Cortex of kidney (tissue), 1 donor: ENCODE data around the gene ZNRF1.
"Not testable (repeated sequence)": the region's sequence is repeated elsewhere in the genome, so short reads cannot be mapped to it uniquely, and the experiment has no call there.

Source experiments
- DNase-seq: peaks from one replicate; lab custom pipeline; 2025; lab: John Stamatoyannopoulos, UW

ZNRF1 gene

DNA sequence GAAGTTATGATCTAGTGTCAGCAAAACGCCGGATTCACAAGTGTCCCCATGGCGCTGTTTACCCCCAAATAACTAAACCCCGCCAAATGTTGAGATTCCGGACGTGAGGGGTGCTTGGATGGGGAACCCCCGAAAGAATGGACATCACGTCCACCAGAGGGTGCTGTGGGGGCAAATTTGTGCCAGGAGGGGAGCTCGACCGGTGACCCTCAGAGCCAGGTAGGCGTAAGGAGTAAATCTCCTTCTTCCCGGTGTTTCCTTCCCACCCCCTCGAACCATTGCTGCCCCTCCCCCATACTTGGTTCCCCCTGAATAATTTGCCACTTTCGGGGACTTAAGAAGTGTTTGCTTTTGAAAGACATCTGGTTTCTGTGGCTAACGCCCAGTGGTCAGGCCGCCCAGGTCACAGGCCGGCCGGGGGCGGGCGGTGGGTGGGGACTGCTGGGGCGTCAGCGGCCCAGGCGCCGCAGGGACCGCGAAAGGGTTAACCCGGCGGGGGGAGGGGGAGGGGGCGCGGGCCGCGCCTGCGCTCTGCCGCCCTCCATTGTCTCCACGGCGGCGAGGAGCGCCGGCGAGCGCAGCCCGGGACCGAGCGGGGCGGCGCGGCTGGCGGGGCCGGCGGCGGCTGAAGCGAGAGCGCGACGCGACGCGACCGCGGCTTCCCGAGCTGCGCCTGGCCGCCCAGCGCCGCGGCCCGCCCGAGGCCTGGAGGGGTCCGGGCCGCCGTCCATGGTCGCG is at the start of gene ZNRF1:
Gene ZNRF1 (plus strand): TSS at position 544 of the 738 bp plus-strand sequence. CDS start 648 bp downstream, outside the sequence.
- DNase-seq = no peak

DNA sequence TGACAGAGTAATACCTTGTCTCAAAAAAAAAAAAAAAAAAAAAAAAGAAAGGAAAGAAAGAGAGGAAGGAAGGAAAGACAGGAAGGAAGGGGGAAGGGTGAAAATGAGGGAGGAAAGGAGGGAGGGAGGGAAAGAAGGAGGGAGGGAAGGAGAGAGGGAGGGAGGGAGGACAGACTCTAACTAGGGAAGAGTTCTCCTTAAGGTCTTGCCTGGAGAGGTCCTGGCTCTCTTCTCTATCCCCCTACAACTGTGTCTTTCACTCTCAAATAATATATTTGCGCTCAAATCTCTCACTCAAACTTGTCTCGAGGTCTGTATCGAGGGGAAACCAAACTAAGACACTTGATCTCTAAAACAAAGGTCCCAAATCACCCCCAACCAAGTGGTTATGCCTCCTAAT is 49.5 kb upstream of the ZNRF1 start:
- no peak for DNase-seq

DNA sequence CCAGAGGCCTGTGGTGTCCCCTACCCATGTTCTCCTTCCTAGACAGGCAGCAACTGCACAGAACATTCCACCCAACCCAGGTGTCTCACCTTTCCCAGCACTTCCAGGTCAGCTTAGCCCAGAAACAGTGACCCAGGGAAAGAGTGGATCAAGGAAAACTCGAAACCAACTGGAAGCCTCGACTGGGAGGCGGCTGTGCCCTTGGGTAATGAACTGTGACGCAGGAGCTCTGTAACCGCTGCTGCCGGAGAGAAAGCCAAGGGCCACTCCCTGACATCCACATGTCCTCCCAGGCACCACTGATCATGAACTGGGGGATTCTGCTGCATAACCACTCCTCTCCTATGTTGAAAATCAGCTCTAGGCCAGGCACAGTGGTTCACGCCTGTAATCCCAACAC is 48.3 kb upstream of the ZNRF1 start:
- DNase-seq = no peak

DNA sequence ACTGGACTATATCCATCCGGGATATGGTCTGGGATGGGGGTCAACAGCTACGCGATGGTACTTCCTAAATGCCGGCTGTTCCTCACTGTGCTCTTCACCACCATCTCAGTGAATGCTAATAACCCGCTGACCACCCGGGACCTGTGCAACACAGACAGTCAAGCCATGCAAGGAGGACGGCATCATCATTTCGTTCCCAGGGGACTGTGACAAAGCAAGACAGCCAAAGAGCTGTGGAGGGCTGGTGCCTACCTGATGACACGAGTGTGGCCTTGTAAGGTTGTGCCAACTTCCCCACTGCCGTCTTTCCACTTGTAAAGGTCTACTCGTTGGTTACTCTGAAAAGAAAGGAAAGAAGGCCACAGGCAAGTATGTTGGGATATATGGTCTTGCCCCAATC is 47.6 kb upstream of the ZNRF1 start:
- no peak for DNase-seq

DNA sequence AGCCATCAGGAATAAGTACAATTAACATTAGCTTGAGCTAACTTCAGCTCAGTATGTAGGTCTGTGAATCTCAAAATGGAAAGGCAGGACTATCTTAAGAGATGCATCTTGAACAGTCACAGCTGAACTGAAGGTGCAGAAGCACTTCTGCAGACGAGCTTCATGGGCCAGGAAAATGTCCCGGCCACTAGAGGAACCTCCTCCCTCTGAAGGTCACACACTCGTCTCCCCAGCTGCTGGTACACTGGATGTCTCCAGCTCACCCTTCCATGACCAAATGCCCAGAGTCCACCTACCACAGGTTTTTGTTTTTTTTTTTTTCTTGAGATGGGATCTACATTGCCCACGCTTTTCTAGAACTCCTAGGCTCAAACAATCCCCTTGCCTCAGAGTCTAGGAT is 47.1 kb upstream of the ZNRF1 start:
- no peak for DNase-seq

DNA sequence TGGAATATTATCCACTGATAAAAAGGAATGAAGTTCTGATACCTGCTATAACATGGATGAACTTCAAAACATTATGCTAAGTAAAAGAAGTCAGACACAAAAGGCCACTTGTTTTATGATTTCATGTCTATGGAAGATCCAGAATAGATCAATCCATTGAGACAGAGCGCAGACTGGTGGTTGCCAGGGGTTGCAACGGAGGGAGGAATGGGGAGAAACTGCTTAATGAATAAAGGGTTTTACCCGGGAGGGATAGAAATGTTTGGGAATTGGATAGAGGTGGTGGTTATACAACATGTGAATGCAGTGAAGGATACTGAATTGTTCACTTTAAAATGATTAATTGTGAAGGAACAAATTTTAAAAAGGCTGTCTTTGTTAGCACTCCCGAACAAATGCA is 44.1 kb upstream of the ZNRF1 start:
- no peak for DNase-seq

DNA sequence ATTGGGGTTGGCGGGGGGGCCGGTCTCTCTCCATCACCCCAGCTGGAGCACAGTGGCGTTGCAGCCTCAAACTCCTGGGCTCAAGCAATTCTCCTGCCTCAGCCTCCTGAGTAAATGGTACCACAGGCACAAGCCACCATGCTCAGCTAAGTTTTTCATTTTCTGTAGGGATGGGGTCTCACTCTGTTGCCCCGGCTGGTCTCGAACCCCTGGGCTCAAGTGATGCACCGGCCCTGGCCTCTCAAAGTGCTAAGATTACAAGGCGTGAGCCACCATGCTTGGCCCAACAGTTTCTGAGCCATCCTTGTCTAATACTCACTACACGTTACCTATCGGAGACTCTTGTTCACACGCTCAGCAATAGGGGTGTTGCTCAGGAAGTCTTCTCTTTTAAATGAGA is 25.5 kb upstream of the ZNRF1 start:
- no peak for DNase-seq

DNA sequence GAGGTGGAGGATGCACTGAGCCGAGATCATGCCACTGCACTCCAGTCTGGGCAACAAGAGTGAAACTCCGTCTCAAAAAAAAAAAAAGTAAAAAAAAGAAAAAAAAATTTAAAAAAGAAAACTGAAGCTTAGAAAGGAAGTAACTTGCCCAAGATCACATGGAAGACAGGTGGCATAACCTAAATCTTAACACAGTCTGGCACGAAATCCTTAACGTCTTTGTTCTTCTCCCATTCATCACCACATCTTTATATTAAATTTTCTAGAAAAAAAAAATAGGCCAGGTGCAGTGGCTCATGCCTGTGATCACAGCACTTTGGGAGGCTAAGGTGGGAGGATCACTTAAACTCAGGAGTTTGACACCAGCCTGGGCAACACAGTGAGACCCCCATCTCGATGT is 23.2 kb upstream of the ZNRF1 start:
- no peak for DNase-seq

DNA sequence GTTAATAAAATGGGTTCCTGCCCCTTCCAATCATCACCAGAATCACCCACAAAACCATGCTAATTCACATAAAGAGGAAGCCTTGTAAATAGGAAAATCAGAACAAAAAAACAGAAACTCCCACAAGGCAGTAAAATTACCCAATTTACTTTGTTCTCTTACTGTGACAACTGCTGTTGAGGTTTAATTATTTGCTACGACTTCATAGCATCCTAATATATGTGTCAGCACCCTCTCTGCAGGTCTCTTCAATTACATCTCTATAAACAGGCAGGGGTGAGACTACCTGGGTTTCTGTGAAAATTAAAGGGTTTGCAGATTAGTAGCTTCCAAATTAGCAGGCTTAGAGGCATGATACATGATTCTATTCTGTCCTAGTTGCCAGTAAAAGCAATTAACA is 16.6 kb upstream of the ZNRF1 start:
- DNase-seq = no peak

DNA sequence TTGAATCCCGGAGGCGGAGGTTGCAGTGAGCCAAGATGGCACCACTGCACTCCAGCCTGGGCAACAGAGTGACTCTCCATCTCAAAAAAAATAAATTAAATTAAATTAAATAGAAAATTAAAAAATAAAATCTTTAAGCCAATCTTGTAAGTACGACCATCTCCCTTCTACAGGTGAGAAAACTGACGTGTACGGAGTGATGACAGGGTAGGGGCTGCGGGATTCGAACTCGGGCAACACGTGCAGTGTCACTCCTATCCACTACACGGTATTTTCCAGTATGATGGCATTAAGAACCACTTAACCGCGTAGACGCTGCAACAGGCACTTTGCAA is 14.7 kb upstream of the ZNRF1 start:
- no peak for DNase-seq

DNA sequence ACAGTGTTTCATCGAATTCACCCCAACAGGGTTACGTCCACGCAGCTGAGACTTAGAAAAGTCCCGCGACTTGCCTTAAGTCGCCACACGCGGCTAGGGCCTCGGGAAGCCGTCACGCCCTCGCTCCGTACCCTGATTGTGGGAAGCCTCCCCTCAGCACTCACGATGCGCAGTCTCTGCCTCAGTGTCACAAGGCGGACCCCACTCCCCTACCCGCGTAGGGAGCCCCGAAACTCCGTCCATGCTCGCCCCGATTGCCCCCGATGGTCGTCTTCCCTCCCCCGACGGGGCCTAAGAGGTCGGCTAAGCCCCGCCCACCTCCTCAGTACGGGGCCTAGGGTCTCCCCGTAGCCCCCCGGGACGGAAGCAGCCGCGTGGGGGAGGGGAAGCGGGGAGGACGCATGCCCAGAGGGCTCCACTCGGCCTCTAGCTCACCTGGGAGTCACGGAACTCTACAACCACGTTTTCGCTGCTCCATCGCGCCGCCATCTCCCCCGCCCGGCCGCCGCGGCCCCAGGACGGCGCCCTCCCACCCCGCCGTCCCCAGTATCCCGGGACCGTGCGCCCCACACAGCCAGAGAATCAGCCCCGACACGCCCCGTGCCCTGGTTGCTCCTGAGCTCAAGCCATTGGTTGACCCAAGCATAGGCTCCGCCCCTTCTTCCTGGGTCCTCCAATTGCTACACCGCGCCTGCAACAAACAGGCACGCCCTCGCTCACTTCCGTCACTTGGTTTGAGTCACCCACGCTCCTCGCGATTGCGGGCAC is 14.1 kb upstream of the ZNRF1 start, which contains the start of gene WDR59:
Gene WDR59 (minus strand): TSS at position 595 of the 768 bp plus-strand sequence. CDS start 106 bp downstream, at position 489.
- peak; percentile 37 for DNase-seq

DNA sequence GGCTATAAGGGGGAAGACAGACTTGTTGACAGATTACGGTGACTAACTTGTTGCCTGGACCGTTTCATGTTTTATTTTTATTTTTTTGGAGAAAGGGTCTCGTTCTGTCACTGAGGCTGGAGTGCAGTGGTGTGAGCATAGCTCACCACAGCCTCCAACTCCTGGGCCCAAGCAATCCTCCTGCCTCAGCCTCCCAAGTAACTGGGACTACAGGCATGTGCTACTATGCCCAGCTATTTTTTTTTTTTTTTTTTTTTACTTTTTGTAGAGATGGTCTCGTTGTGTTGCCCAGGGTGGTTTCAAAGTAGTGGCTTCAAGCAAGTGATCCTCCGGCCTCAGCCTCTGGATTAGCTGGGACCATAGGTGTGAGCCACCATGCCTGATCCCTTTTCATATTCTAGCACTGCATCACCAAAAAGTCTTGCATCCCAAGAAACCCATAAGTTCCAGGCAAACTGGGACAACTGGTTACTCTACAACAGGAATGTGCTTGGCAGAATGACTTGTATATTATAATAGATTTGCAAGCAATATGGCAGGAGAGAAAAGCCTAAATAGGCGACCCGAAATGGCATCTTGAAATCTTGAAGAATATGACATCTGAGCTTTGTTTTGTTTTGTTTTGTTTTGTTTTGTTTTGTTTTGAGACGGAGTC is 11.7 kb upstream of the ZNRF1 start:
- no peak for DNase-seq

DNA sequence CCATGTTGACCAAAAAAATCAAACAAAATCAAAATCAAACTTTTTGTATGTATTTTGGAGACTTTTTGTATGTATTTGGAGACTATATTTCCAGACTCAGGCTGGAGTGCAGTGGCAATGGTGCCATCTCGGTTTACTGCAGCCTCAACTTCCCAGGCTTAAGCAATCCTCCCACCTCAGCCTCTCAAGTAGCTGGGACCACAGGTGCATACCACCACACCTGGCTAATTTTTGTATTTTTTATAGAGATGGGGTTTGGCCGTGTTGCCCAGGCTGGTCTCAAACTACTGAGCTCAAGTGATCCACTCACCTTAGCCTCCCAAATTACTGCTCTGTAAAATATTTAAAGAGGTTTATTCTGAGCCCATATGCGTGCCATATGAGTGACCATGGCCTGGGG is 9.0 kb upstream of the ZNRF1 start:
- not testable (repeated sequence) for DNase-seq

DNA sequence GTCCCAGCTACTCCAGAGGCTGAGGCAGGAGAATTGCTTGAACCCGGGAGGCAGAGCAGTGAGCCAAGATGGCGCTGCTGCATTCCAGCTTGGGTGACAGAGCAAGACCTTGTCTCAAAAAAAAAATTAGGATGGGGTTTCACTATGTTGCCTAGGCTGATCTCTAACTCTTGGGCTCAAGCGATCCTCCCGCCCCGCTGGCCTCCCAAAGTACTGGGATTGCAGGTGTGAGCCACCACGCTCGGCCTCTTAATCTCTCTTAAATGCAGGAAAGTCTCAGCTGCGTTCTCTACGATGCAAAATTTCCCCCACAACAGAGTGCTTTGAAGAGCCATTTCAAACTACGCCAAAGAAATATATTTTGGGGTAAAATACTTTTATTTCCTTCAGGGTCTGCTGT is 8.0 kb upstream of the ZNRF1 start:
- no peak for DNase-seq

DNA sequence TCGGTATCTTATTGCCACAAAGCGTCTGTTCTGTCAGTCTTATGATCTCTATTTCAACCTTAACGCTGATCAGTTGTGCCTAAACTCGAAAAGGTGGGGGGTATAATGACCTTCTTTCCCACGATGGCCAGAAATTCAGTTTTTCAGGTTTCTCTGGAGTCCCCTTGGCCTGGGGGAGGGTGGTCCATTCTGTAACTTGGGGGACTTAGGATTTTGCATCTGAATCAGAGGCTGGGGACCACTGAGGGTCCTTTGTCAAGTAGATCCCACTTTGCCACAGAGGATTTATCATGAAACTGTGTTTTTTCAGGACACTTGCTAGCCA is 7.6 kb upstream of the ZNRF1 start:
- DNase-seq = no peak

DNA sequence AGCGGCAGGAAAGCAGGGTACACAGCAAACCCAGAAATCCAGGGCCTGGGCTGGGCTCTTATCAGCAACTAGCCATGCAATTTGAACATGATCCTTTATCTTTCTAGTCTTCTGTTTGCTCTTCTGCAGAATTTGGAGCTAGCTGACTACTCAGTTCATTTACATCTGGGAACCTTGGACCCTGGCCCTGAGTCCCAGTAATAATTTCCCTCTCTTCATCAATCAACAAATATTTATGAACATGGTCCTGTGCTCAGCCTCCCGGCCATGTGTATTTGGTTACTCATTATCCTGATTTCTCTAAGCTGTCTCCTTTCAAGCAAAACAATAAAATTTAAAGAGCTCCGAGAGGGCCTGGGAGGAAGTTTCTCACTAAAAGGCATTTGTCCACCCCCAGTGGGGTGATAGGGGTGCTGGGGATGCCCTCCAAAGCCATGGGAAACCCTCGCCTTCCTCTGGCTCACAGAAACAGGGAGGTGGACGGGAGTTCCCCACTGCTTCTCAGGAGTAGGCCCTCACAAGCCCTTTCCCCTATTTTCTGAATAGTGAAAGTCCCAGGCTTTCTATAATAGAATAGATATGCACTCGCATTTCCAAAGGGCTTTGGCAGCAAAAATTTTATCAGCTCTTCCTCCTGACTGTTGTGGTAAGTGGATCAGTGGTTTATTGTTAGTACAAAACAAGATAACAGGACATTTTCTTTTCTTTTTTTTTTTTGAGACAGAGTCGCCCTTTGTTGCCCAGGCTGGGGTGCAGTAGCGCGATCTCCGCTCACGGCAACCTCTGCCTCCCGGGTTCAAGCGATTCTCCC is 7.0 kb upstream of the ZNRF1 start:
- DNase-seq = no peak

DNA sequence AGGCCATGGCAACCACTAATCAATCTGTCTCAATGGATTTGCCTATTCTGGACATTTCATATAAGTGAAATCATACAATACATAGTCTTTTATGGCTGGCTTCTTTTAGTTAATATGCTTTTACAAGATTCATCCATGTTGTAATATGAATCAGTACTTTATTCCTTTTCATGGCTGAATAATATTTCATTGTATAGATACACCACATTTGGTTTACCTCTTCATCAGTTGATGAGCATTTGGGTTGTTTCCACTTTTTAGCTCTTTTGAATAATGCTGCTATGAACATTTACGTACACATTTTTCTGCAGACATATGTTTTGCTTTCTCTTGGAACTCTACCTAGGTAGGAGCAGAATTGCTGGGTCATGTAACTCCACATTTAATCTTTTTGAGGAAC is 2.8 kb upstream of the ZNRF1 start:
- no peak for DNase-seq

DNA sequence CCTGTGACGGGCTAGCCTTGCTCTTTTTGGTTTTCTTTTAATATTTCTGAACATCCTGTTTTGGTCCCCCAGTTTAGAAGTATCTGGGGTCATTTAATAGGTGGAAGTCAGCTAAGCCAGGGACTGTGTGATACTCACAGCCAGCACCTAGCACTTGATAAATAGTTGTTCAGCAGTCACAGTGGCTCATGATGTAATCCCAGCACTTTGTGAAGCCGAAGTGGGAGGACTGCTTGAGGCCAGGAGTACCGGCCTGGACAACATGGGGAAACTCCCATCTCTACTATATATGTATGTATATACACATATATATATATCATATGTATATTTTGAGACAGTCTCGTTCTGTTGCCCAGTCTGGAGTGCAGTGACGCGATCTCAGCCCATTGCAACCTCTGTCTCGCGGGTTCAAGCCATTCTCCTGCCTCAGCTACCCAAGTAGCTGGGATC is 1.8 kb upstream of the ZNRF1 start:
- no peak for DNase-seq

DNA sequence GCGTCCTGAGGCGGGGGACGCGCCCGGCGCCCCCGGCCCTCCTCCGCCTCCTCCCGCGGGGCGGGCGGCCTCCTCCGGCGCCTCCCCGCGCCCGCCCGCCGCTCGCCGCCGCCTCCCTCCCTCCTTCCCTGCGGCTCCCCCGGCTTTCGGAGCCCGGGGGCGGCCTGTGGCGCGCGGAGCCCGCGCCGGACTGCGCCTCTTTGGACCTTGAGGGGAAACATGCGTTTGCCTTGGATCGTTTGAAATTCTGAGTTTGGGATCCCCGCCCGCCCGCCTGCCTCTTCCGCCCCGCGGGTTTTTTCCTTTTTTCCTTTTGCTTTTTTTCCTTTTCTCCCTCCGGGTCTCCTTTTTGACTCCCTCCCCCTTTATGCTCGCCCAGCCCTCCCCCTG is 390 bp downstream of the ZNRF1 start:
- no peak for DNase-seq

DNA sequence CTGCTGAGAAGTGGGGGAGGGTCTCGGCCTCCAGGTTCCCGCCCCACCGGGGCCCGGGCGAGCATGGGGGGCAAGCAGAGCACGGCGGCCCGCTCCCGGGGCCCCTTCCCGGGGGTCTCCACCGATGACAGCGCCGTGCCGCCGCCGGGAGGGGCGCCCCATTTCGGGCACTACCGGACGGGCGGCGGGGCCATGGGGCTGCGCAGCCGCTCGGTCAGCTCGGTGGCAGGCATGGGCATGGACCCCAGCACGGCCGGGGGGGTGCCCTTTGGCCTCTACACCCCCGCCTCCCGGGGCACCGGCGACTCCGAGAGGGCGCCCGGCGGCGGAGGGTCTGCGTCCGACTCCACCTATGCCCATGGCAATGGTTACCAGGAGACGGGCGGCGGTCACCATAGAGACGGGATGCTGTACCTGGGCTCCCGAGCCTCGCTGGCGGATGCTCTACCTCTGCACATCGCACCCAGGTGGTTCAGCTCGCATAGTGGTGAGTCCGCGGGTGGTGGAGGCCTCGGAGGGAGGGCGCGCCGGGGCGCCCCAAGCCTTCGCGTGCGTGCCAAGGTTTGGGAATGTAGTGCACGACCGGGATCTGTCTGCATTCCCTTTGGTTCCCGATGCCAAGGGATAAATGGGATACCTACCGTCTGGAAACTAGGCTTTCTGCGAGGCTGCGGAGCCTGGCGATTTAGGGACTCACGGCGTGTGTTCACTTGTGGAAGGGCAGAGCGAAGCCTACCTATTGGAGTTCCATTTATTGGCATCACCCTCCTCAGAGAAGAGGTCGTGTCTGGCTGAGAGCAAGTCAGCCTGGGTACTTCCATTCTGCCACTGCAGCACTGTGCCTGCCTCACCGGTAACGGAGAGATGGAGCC is 1.0 kb downstream of the ZNRF1 start:
- DNase-seq = no peak

DNA sequence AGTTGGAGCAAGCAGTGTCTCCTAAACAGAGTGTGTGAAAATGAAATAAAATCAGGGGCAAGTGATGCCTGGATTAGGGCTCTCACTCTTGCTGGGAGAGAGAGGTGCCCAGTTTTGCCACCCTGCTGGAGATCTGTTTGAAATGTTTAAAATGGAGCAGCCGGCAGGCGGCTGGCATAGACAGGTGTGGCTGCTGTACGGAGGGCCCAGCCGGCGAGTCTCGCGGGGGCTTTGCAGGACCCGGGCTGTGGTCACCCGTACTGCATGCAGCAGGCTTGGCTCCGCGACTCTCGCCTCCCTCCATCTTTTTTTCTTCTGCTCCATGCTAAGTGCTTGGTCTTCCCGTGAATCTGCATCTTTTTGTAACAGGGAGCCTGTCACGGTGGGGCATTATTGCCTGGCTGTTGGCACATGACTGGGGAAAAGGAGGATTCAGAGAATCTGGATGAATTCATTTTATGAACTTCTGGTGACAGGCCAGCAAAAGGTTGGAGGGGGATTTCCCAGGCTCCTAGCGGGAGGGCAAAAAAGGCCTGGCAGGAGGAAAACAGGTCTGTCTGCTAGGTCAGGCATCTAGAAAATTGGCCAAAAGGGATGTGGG is 1.8 kb downstream of the ZNRF1 start:
- no peak for DNase-seq
